ENCODE data around the gene ZNF383.

DNA sequence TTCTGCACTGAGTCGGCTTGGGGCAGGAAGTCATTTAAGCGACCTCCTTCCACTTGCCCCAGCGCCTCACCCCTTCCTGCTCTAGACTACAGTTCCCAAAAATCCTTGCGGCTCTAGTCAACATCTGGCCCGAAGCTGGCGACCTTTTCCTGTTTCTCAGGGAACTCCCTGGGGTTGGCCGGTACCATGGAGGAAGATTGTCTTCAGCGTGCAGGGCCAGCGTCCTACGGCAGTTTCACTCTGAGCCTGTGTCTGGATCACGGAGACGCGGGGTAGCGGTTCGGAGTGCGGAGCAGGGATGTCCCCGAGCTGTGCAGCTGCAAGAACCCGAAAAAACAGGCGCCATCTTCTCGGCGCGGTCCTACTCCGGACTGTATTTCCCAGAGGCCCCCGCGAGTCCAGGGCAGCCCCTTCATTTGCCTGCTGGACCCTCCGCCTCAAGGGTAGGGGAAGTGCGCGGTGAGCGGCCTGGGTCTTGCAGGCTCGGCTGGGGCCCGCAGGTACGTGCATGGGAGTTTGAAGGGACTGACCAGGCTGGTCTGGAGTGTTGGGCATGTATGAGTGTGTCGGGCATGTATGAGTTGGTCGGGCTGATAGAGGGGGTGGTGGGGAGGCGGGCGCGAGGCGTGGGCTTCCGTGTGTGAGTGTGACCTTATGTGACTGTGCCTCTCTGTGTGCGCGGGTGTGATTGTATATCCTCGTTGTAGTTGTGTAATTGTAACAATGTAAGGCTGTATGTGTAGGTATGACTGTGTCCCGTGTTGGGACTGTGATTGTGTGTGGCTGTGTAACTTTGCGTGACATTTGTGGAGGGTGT is at the start of gene ZNF383:
- TF ChIP-seq, protein P1, sequence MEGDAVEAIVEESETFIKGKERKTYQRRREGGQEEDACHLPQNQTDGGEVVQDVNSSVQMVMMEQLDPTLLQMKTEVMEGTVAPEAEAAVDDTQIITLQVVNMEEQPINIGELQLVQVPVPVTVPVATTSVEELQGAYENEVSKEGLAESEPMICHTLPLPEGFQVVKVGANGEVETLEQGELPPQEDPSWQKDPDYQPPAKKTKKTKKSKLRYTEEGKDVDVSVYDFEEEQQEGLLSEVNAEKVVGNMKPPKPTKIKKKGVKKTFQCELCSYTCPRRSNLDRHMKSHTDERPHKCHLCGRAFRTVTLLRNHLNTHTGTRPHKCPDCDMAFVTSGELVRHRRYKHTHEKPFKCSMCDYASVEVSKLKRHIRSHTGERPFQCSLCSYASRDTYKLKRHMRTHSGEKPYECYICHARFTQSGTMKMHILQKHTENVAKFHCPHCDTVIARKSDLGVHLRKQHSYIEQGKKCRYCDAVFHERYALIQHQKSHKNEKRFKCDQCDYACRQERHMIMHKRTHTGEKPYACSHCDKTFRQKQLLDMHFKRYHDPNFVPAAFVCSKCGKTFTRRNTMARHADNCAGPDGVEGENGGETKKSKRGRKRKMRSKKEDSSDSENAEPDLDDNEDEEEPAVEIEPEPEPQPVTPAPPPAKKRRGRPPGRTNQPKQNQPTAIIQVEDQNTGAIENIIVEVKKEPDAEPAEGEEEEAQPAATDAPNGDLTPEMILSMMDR (conservative IDR thresholded peaks at IDR 0.05; ENCODE audit: low read depth, low read length): no peak
- no peak for TF ChIP-seq EZH2 (IDR thresholded peaks at IDR 0.05; ENCODE audit: low read length, unreplicated experiment)

All from PC-3 (cell line).